RCC 7860 (cell line): ENCODE data around the gene ROBO3.

Experiments used
- DNase-seq: peaks from one replicate; pipeline ENCODE4 v3.0.0-alpha.2; 2015; ENCODE audit warnings: low spot score
- FAIRE-seq: peaks from 2 replicates; lab custom pipeline; 2012; peaks lifted over from hg19 to GRCh38; lab: Jason Lieb, UNC

The ROBO3 gene

DNA sequence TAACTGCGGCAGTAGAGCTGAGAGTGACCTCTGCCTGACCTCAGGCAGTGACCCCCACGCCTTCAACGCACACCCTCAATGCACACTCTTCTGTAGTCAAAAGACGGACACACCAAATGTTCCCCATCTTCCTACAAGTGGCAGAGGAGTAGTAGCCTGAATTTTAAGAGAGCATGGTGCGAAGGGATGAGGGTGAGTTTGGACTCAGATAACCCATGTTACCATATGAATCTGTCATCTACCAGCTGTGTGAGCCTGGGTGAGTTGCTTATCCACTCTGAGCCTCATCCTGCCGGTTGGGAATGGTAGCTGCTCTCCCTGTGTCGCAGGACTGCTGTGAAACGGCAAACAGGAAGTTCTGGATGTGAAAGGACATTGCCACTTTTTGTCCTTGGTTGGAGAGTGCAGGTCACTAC is 20.6 kb upstream of the ROBO3 start:
- no peak for FAIRE-seq
- no peak for DNase-seq

DNA sequence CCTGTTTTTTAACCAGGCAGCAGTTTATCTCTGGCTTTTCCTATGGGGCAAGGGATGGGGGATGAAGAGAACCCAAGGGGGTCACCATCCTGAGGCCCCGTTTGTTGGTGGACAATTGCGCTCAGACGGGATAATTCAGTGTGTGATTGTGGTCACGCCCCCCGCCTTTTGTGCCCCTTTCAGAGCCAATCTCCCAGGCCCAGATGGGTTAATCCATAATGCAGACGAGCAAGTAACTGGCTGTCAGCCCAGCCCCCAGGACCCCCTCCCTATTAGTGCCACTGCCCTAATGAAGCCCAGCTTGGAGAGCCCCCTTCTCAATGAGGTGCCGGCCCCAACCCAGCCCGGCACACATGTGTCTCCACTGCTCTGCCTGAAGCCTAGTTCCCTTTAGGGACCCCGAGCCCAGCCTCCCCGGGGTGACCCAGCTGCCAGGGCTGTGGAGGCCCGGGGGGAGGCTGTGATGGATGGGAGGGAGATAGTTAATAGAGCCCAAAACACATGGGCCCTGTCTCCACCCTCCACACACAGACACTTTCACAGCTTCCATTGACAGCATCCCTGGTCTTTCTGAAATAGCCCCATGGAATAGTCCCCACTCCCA is 19.1 kb upstream of the ROBO3 start:
- no peak for DNase-seq
- no peak for FAIRE-seq

DNA sequence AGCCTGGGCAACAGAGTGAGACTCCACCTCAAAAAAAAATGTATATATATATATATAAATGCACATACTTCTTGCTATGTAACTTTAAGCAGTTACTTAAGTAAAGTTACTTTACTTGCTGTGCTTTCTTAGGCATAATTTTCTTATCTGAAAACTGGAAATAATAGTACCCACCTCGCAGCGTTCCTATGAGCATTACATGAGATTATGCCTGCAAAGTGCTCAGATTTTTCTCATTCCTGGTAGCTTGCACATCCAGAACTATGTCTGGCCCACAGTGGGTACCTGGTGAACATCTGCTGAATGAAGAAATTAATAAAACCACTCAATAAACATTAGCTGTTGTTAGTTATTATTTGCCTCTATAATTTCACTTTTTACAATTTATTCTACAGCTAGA is 6.1 kb upstream of the ROBO3 start:
- no peak for FAIRE-seq
- DNase-seq, result no peak

DNA sequence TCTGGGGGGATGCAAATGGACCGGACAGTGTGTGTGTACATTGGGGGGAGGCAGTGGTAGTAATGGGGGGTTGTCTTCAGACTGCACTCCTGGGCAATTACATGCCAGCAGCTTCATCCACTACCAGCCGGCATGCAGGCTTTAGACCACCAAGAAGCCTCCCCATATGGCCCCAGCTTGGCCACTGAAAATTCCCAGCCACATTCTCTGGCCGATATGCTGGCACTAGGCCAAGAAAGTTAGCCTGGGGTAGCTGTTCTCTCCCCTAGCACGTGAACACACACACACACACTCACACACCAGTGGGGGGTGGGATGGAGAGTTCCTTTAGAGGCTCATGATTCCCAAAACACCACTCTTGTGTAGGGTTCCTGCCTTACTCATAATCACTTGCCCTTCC is 3.6 kb upstream of the ROBO3 start:
- no peak for FAIRE-seq
- DNase-seq, result no peak

DNA sequence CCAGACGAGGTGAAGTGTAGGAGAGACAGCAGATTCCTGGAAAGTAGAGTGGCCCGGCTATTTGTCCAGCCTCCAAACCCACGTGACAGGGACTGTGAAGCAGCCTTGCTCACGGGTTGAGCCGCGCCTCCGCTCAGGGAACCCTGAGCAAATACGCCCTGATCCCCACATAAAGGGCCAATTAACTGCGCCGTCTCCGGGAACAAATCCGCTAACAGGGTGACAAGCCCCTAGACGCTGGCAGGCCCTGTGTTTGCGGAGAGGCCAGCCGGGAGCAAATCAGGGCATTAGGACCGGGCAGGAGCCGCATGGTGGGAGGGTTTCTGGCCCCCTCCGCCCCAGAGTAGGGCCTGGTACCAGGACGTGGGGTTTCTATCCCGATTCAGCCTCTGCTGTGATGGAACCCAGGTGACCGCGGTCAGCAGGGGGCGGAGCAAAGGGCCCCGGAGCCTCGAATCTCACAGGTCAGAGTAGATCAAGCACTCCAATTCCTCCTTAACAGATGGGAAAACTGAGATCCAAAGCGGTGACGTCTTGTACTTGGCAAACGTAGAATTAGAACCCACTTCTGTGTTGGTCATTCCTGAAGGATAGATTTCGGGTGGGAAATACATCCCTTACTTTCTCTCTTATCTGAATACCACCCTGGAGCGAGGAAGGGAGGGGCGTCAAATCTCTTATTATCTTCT is 2.0 kb upstream of the ROBO3 start:
- FAIRE-seq (no peak), DNase-seq (no peak)

DNA sequence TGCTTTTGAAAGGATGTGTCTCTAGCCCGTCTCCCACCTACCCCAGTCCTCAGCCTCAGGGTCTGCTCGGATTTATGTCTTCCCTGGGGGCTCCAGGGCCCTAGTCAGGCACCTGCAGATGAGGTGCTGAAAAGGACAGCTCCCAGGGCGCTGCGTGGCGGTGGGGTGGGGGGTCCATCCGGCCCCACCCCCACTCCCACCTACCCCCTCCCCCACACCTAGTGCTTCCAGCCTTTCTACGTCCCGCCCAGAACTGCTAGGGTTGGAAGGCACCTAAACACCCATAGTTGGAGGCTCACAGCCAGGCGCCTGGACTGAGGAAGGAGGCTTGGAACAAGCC is 1.4 kb upstream of the ROBO3 start:
- DNase-seq (no peak), FAIRE-seq (no peak)

DNA sequence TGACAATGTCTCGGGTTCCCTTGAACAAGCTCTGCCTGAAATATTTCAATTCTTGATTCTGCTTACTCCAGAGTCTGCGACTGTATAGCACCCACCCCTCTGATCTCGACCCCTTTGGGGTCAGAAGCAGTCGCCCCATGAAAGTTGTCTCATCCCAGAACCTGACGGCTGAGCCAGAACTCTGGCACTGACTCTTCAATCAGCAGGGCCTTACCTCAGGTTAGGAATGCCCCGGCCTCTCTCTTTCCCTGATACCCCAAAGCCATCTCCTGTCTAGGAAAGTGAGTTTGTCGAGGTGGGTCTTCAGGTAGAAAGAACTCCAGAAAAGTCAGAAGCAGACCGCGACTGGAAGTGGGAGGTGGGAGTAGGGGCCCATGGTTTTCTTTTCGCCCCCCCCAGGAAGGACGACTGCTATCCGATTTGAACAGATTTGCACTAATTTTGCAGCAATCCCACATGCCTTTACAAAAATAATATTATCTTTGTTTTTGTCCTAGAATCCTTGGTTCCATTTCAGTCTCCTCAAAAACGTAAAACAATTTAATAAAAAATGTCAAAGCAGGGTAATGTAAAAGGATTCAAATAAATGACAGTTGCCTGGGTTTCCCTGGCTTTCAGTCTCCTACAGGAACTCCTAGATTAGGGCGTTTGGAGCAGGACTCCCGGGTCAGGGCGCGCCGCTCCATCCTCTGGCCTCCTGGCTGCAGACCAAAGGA is 898 bp upstream of the ROBO3 start:
- no peak for FAIRE-seq

DNA sequence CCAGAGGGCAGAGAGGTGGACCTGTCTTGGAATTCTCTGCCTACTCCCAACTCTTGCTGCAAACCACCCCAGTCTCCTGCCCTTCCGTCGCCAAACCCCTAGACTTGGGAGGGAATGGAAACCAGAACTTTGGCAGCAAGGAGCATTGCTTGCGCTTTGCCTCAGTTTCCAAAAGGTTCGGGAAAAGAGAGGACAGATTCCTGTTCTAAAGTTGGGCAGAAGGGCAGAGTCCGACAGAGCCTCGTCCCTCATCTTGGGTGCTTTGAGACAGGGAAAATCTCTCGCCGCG is 396 bp upstream of the ROBO3 start:
- DNase-seq (no peak), FAIRE-seq (no peak)

More for the DNA sequence above, 898 bp upstream of the ROBO3 start:
- no peak for DNase-seq

DNA sequence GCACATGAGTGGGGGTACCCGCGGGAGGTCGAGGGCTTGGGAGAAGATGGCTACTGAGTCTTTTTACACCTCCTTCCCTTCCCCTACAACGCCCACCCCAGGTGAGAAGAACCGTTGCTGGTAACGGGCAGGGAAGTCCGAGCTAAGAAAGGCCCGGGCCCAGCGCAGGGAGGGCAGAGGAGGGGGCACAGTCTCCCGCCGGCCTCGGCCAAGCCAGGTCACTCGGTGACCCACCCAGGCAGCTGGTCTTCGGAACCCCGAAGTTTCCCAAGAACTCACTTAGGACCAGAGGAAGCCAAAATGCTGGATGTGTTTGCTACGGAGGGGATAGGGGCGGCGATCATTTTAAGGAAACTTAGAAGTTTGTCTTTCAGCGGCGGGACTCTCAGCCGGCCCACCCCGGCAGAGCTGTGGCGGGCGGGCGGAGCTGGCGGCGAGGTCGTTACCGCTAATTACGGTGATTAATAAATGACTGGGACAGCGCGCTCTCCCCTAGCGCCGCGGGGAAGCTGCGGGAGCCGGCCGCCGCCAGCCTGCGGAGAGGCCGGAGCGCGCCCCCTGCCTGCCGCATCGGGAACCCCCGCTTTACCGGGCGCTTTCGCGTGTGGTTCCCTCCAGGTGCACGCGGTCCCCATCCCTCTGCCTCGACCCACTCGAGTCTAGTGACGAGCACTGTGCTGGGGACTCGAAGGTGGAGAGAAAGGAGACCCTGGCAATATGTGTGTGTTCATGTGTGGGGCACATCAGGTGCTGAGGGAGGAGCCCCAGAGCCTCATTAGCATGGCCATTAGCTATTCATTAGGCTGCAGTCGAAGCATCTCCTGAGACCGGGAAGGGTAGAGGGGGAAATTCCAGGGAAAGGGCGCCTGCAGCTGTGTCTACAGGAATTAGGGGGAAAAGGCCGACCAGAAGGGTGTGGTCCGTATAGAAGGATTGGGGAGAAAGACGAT is 945 bp downstream of the ROBO3 start:
- DNase-seq (no peak), FAIRE-seq (no peak)

DNA sequence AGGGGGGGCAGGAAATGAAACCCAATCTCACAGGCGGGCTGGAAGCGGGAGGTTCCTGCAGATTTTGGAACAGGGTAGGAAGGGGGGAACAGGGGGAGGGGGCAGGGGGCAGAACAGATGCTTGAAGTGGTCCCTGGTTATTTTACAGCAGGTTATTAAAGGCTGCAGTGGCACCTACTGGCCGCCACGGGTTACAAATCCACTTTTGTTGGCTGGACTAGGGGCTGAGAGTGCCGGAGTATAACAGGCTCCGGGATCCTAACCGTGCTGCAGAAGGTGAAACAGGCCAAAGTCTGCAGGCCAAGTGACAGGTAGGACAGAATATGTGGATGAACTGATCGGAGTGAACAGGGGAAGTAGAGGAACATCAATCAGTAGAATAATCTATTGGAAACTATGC is 2.5 kb downstream of the ROBO3 start:
- FAIRE-seq, result no peak
- DNase-seq, result no peak

DNA sequence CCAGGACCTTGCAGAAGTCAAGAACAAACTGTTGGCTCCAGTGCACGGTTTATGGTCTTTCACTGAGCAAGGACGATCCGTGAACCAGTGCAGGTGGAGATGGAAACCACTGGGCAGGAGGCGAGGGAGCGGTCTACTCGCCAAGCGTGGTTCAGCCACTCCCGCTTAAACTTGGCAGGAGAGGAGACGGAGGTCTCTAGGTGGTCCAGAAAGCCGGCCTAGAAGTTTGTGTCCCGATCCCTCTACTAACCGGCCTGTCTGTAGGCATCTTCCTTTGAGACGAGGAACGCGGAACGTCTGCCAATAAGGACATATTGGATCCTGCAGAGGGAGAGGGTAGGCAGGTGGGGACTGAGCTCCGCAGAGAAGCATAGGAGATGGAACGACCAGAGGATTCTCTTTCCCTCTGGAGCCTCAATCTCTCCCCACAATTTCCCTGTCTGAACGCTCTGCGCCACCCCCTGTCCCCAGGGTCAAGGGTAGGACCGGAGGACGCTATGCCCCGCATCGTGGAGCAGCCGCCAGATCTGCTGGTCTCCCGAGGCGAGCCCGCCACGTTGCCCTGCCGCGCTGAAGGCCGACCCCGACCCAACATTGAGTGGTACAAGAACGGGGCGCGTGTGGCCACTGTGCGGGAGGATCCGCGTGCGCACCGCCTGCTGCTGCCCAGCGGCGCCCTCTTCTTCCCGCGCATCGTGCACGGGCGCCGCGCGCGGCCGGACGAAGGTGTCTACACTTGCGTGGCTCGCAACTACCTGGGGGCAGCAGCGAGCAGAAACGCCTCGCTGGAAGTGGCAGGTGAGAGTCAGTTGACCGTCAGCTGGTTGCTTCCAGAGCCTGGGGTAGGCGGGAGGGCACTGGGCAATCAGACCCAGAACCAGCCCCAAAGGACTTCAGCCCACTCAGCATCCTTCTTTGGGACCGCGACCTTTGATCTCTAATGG is 3.4 kb downstream of the ROBO3 start:
- DNase-seq (no peak), FAIRE-seq (no peak)

DNA sequence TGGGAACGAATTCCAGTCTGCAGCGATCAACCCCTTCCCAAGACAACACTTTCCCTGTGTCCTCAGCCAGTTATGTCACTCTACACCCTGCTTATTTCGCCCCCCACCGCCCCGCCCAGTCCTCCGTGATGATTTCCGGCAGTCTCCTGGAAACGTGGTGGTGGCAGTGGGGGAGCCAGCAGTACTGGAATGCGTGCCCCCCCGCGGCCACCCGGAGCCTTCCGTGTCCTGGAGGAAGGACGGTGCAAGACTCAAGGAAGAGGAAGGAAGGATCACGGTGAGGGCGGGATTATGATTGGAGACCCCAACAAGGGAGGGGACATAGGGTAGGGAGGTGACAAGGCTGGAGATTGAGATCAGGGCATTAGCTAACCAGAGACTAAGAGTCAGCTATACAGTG is 4.1 kb downstream of the ROBO3 start:
- FAIRE-seq, result no peak
- DNase-seq, result no peak

DNA sequence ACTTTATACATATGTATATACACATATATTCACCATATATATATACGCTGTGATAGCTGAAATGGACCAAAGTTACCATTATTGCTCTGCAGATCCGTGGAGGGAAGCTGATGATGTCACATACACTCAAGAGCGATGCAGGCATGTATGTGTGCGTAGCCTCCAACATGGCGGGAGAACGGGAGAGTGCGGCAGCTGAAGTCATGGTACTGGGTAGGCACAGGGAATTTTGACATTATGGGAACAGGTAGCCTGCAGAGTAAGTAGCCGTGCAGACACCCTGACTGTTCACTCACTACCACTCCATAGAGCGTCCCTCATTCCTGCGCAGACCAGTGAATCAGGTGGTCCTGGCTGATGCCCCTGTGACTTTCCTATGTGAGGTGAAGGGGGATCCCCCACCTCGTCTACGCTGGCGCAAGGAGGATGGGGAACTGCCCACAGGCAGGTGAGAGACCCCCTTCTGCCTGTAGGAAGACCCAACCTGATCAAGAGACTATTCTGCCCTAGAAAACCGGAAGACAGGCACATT is 4.7 kb downstream of the ROBO3 start:
- no peak for DNase-seq
- no peak for FAIRE-seq

DNA sequence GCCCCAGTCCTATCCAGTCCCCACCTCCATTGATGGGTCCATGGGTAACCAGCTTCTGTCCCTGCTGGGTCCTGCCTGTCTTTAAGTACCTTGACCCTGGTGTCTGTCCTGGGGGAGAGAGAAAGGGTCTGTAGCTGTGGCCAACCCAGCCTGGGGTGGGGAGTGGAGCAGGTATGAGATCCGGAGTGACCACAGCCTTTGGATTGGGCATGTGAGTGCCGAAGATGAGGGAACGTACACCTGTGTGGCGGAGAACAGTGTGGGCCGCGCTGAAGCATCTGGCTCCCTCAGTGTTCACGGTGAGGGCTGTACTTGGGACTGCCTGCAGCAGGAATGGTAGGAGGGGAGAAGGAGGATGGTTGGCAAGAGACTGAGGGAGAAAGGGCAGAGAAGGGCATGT is 5.2 kb downstream of the ROBO3 start:
- DNase-seq (no peak), FAIRE-seq (no peak)

DNA sequence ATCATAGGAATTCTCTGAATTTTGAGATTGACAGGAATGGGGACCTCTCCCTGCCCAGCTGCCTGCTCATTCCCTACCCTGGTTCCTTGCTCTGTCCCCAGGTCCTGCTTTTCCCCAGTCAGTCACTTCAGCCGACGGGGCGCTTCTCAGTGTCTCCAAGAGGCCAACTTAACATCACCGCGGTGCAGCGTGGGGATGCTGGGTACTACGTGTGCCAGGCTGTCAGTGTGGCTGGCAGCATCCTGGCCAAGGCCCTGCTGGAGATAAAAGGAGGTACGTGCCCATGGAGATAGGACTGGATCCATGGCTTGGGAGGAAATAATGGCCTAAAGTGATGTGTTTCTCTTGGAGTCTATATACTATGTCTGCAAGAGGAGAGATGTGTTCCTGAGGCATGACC is 7.0 kb downstream of the ROBO3 start:
- no peak for FAIRE-seq
- no peak for DNase-seq

DNA sequence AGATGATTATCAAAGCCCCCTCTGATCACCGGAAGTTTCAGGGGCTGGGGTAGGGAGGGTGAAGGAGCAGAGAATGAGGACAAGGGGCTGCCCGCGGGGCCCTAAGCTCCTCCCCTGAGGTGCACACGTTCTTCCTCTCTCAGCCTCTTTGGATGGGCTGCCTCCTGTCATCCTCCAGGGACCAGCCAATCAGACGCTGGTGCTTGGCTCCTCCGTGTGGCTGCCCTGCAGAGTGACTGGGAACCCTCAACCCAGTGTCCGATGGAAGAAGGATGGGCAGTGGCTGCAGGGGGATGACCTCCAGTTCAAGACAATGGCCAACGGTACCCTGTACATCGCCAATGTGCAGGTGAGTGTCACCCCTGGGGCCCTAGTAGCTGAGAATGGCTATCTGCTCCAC is 7.5 kb downstream of the ROBO3 start:
- FAIRE-seq (no peak), DNase-seq (no peak)

DNA sequence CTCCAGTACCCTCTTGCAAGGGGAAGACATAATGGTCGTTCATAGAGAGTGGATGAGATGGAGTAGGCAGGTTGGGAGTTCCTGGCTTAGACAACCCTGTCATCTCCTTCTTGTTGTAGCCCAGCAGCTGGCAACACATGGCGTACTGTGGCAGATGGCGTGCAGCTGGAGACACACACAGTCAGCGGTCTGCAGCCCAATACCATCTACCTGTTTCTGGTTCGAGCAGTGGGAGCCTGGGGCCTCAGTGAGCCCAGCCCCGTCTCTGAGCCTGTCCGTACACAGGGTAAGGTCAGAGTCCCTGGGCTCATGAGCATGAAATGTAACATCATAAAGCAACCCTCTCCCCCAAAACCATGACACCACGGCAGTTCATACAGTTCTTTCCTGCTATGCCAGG is 8.7 kb downstream of the ROBO3 start:
- no peak for FAIRE-seq
- DNase-seq, result no peak

DNA sequence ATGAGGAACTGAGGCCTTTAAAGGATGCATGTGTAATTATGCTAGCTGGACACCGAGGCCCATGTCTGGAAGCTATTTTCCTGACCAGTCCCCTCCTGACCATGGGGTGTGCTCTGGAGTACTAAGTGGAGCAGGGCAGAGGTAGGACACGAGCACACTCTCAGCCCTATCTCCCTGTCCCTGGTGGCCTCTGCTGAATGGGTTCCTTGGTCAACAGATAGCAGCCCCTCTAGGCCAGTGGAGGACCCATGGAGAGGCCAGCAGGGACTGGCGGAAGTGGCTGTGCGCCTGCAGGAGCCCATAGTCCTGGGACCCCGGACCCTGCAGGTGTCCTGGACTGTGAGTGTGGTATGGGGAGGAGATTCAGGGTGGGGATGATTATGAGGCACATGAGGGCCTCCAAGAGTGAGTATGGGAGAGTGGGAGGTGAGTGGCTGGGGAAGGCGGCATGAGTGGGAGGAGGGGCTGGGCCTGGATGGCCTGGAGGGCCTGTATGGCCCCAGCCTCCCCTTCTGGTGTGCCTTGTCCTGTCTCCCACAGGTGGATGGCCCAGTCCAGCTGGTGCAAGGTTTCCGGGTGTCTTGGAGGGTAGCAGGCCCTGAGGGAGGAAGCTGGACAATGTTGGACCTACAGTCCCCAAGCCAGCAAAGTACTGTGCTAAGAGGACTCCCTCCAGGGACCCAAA is 9.5 kb downstream of the ROBO3 start:
- FAIRE-seq (no peak), DNase-seq (no peak)

DNA sequence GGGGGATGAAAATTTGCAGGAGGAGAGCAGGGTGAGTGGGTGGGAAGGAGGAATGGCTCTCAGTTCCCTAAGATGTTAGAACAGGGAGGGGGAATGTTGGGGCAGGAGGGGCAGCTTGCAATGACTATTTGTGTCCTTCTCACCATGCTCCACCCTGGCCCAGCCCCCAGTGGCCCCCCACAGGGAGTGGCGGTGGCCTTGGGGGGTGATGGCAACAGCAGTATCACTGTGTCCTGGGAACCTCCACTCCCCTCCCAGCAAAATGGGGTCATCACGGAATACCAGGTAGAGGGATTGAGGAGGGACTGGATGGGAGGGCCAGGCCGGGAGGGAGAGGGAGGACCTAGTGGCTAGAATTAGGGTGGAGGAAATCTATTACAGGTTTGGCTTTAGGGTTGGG is 10.2 kb downstream of the ROBO3 start:
- DNase-seq, result no peak
- FAIRE-seq, result no peak
